NCI-H82 treated with DMSO at 0.1 percent for 48 hours (cell line): ENCODE data around the gene FAAP100.
"Not testable (repeated sequence)": the region's sequence is repeated elsewhere in the genome, so short reads cannot be mapped to it uniquely, and the experiment has no call there.

ENCODE experiments used
- DNase-seq: peaks from one replicate; lab custom pipeline; 2025; ENCODE audit not compliant: unreplicated experiment; lab: John Stamatoyannopoulos, UW

FAAP100 gene

GRCh38 chr17:81538651-81539570 lies 13.2 kb downstream of the FAAP100 start:
- DNase-seq, result no peak

DNA sequence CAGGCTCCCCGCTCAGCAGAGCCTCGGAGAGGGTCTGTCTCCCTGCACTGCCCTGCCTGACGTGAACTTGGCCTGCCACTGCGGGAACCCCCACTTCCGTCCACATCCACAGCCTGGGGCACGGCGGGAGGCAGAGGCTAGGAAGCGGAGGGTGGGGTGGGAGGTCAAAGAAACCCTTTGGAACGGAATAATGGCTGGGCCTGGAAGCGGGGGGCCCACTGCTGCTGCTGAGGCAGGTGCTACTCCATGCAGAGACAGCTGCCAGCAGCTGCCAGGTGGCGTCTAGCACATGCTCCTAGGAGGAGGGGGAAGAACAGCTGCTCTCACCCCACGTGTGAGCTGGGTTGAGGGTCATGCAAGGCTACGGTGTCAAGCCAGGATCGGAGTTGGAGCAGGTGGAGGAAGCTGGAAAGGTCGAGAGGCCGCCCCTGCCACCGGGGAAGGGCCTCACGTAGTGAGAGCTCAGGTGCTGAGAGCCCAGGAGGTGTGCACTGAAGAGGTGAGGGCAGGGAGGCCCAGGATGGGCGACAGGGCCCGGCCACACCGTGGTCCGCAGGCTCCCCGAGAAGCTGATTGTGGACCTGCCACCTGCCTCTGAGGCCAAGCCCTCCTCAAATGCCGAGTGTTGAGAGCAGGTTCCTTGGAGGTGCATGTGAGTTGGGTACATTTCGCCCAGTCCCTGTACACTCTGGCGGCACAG lies 14.1 kb downstream of the FAAP100 start:
- peak; percentile 35 for DNase-seq

GRCh38 chr17:81537343-81537855 lies 14.8 kb downstream of the FAAP100 start:
- DNase-seq, result no peak

DNA sequence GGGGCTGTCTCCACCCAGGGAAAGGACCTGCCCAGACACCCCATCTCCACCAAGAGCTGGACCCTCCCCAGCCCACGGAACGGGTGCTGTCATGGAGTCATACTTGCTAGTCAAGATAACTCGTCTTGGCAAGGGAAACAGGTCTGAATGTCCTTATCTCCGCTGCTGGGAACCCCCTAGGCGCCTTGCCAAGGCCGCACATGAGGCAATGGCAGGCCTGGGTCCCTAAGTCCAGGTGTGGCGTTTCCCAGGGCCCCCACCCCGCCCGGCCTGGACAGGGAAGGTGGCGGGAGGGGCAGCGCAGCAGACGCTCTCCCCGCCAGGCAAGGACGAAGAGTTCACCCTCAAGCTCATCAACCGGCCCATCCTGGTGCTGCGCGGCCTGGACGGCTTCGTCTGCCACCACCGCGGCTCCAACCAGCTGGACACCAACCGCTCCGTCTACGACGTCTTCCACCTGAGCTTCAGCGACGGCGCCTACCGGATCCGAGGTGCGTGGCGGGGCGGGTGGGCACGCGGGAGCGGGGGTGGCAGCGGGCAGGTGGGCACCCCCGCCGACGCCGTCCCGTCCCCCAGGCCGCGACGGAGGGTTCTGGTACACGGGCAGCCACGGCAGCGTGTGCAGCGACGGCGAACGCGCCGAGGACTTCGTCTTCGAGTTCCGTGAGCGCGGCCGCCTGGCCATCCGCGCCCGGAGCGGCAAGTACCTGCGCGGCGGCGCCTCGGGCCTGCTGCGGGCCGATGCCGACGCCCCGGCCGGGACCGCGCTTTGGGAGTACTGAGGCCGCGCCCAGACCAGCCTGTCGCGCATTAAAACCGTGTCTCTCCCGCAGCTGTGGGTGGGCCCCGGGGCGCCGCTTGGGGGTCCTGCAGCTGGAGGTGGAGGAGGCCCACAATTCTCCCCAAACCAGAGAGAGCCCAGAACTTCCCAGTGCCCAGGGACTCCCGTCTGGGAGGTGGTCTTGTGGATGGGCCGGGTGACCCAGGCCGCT lies 15.6 kb downstream of the FAAP100 start:
- DNase-seq, result no peak

GRCh38 chr17:81535480-81536298 lies 16.5 kb downstream of the FAAP100 start:
- no peak for DNase-seq

DNA sequence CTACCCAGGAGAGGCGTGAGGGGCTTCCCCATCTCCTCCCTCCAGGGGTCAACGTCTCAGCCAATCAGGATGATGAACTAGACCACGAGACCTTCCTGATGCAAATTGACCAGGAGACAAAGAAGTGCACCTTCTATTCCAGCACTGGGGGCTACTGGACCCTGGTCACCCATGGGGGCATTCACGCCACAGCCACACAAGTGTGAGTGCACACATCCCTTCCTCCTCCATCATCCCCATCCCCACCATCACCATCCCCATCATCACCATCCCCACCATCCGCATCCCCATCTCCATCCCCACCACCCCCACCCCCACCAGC lies 17.2 kb downstream of the FAAP100 start:
- DNase-seq, result no peak

GRCh38 chr17:81534157-81535006 lies 17.8 kb downstream of the FAAP100 start:
- DNase-seq, result no peak

DNA sequence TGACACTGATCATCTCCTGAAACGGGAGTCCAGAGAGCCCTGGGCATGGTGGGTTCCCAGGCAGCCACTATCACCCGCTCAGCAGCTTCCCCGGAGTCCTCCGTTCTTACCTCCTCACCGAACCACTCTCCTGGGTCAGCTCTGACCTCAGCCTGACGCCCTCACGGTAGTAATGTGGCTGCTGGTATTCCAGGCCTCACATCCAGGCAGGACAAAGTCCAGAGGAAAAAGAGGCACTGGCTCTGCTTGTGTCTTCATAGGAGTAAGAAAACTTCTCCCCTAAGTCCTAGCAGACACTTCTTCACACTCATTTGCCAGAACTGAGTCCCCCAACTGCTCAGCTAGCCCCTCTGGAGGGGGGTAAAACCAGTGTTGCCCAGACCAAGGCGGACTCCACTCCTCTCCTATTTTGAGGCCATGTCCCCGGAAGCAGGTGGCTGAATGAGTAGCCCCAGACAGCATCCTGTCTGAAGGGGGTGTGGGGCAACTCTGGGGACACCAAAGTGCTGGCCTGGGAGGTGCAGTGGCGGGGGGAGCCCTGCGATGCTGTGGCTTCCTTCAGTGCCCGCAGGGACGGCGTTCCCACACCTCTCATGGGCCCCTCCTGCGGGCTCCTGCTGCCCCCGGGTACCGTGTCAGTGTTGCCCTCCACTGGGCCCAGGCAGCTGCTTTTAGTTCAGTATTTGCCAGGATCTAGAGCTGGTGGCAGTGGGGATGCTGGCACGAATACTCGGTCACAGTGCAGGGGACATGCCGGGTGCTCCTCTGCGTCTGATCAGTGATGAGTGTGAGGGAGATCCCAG lies 18.6 kb downstream of the FAAP100 start:
- DNase-seq, result no peak

DNA sequence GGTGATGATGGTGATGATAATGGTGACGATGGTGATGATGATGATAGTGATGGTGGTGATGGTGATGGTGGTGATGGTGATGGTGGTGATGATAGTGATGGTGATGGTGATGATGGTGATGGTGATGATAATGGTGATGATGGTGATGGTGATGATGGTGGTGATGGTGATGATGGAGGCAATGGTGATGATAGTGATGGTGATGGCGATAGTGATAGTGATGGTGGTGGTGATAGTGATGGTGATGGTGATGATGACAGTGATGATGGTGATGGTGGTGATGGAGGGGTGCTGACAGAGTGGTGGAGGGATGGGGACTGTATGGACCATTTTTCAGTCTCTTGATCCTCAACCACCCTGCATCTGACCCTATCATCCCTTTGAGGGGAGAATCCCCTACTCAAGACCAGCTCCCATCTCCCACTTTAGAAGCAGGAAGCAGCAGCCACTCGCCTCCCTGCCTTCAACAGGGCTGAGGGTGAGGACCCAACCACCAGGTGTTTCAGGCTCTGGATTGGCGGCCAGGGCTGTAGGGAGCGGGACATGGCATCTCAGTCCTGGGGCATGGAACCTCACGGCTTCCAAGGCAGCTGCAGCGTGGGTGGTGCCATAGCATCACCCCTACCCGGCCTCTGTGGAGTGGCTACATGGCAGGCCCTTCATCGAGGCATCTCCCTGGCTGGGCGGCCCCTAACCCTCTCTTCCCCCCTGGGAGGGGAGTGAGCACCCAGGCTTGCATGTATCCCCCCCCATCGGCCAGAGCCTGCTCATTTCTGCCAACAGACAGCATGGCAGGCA lies 19.5 kb downstream of the FAAP100 start:
- no peak for DNase-seq

GRCh38 chr17:81531998-81532404 lies 20.2 kb downstream of the FAAP100 start:
- DNase-seq, result not testable (repeated sequence)

GRCh38 chr17:81531013-81531412 lies 21.1 kb downstream of the FAAP100 start:
- DNase-seq, result not testable (repeated sequence)

GRCh38 chr17:81529437-81529803 lies 22.7 kb downstream of the FAAP100 start:
- DNase-seq, result no peak

DNA sequence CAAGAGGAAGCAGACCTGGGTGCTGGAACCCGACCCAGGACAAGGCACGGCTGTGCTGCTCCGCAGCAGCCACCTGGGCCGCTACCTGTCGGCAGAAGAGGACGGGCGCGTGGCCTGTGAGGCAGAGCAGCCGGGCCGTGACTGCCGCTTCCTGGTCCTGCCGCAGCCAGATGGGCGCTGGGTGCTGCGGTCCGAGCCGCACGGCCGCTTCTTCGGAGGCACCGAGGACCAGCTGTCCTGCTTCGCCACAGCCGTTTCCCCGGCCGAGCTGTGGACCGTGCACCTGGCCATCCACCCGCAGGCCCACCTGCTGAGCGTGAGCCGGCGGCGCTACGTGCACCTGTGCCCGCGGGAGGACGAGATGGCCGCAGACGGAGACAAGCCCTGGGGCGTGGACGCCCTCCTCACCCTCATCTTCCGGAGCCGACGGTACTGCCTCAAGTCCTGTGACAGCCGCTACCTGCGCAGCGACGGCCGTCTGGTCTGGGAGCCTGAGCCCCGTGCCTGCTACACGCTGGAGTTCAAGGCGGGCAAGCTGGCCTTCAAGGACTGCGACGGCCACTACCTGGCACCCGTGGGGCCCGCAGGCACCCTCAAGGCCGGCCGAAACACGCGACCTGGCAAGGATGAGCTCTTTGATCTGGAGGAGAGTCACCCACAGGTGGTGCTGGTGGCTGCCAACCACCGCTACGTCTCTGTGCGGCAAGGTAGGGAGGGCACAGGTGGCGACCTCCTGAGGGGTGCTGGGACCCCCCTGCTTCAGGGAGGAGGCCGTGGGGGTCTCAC lies 23.3 kb downstream of the FAAP100 start:
- DNase-seq, result no peak

DNA sequence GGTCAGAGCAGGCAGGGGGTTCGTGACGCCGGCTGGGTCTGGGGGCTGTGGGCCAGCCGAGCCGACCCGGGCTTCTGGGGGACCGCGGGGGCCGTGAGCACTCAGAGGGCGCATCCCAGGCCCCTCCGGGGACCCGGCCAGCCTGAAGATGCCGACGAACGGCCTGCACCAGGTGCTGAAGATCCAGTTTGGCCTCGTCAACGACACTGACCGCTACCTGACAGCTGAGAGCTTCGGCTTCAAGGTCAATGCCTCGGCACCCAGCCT lies 23.8 kb downstream of the FAAP100 start:
- DNase-seq, result no peak

DNA sequence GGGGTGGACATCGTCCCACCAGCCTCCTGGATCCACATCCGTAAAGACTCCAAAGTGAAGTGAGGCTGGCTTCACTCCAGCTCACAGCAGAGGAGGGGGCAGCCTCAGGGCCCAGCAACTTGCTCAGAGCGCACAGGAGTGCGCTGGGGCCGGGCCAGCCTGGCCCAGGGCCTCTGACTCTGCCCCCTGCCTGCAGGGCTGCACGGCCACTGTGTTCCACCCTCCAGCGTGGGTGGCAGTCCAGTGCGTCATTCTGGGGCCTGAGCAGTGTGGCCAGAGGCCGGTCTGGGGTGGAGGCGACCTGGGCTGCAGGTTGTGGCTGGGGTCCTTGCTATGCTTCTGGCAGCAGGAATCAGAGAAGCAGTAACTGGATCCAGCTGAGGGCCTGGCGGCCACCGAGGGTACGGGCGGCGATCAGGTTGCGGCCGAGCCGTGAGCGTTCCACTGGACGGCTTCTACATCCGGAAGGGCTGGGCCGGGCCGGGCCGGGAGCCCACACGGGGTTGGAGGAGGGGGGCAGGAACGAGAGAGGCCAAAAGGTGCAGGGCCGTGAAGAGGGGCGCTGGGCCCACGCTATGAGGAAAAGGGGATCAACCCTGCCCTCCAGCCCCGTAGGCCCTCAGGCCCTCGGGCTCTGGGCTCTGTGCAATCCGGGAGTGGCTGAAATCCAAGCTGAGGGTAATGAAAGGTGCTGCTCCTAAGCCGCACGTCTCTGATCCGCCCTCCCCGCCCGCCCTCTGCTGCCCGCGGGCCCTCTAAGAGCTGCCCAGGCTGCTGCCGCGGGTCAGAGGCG lies 24.4 kb downstream of the FAAP100 start, which contains the start of gene FSCN2:
TSS of gene FSCN2 (plus strand) at position 787 of the 793 bp plus-strand sequence. CDS start 155 bp downstream, outside the sequence.
- no peak for DNase-seq
